Upper lobe of left lung (tissue), 6 donors: Measurements from ENCODE around the gene USP1. TPM values are rescaled to one million over a fixed set of nuclear protein-coding genes. Genes with fewer than 3 reads are reported as not detected.

ENCODE experiments used
- ATAC-seq, 2 donors: fragments of 200-7000 bp; cut with Tn5 transposase; one replicate each; pipeline ENCODE4 v1.9.1; 2022; ENCODE audit warnings: mild to moderate bottlenecking in 2 of 2, moderate library complexity in 2 of 2; ENCODE audit not compliant: low FRiP score in 2 of 2
- DNase-seq, 2 donors: peaks; one replicate each; pipeline ENCODE4 v3.0.0-alpha.2; 2019 to 2020
- H3K27ac ChIP-seq, 4 donors: fragments of 200-600 bp; sonication (generic); one replicate each; pipeline ENCODE4 v1.5.1; 2016 to 2019
- H3K27me3 ChIP-seq, 4 donors: fragments of 200-600 bp; sonication (generic); one replicate each; pipeline ENCODE4 v1.5.1; 2017 to 2019
- H3K36me3 ChIP-seq, 4 donors: fragments of 200-600 bp; sonication (generic); one replicate each; pipeline ENCODE4 v1.5.1; 2016 to 2019
- H3K4me1 ChIP-seq, 4 donors: fragments of 200-600 bp; sonication (generic); one replicate each; pipeline ENCODE4 v1.5.1; 2018 to 2019
- H3K4me3 ChIP-seq, 4 donors: fragments of 200-600 bp; sonication (generic); one replicate each; pipeline ENCODE4 v1.5.1; 2017 to 2019; ENCODE audit warnings: mild to moderate bottlenecking in 2 of 4, moderate library complexity in 1 of 4
- H3K9me3 ChIP-seq, 4 donors: fragments of 200-600 bp; sonication (generic); one replicate each; pipeline ENCODE4 v1.5.1; 2018 to 2019
- CTCF ChIP-seq, 6 experiments: fragments of 450-650 bp in 4 of 6; fragments of 200-600 bp in 2 of 6; sonication (generic) in 2 of 6; IDR thresholded peaks; one replicate each; pipeline ENCODE4 v1.5.1; 2016 to 2019; ENCODE audit warnings: antibody characterized with exemption in 6 of 6
- EP300 ChIP-seq, 4 donors: sonication (generic); formaldehyde crosslinking; IDR thresholded peaks; one replicate each; pipeline ENCODE4 v1.5.1; 2017; ENCODE audit warnings: antibody characterized with exemption in 4 of 4, control low read depth in 2 of 4
- POLR2A ChIP-seq, 4 donors: fragments of 450-650 bp; IDR thresholded peaks; one replicate each; pipeline ENCODE4 v1.5.1; 2016 to 2017; ENCODE audit warnings: antibody characterized with exemption in 4 of 4, mild to moderate bottlenecking in 2 of 4
- POLR2AphosphoS5 ChIP-seq, 2 donors: sonication (generic); formaldehyde crosslinking; IDR thresholded peaks; one replicate each; pipeline ENCODE4 v1.5.1; 2017; ENCODE audit warnings: antibody characterized with exemption in 2 of 2
- WGBS, 2 donors: methylation state at CpG; one replicate each; pipeline ENCODE4 v1.1.5; 2017 to 2018; 5-methylcytosine and 5-hydroxymethylcytosine counted together
- total RNA-seq, 6 donors: library from RNA; depleted of rRNA in 4 of 6; stranded (reverse); fragments of >200 nt in 4 of 6; gene quantifications; one replicate each; pipeline versions ENCODE4 v1.1.0 to v1.2.1, GENCODE V29; 2016 to 2021
- donor health status: DM: no; HTN: no; CAD: no; lungs with moderate emphysema.
- donor health status: DM: no; HTN: yes; CAD: no; lungs with severe emphysema.

Gene USP1
- total RNA-seq, 6 donors from 2014 or later, result 9.8 to 36.2 (median 20.0) TPM

- TF ChIP-seq POLR2AphosphoS5 (IDR thresholded peaks at IDR 0.05) (no peak), CTCF (IDR thresholded peaks at IDR 0.05) (no peak), POLR2A (IDR thresholded peaks at IDR 0.05) (no peak), EP300 (IDR thresholded peaks at IDR 0.05) (no peak)
- WGBS, 2 donors, result 86 to 93% methylated on average over 3 of the region's 3 CpGs
- ATAC-seq, result no peak
Observed at GRCh38 chr1:62392951-62393350, 43.9 kb upstream of the USP1 start.

GRCh38 chr1:62394646-62395045, 42.2 kb upstream of the USP1 start:
- no peaks in the 10 kb centered on the region for H3K4me1 ChIP-seq
- WGBS, 2 donors, result 84 to 91% methylated on average over 8 of the region's 8 CpGs
- H3K27me3 ChIP-seq, result no peaks in the 10 kb centered on the region
- H3K4me3 ChIP-seq, result no peak overlapping the region
- no peak for TF ChIP-seq CTCF (IDR thresholded peaks at IDR 0.05)
- TF ChIP-seq POLR2A (IDR thresholded peaks at IDR 0.05), result no peak
- TF ChIP-seq POLR2AphosphoS5 (IDR thresholded peaks at IDR 0.05), result no peak
- no peak for TF ChIP-seq EP300 (IDR thresholded peaks at IDR 0.05)
- peak in 1 of 2 donors; percentile 33 for DNase-seq
- H3K9me3 ChIP-seq, result no peaks in the 10 kb centered on the region
- H3K36me3 ChIP-seq, result no peaks in the 10 kb centered on the region
- no peak for ATAC-seq
- no peak overlapping the region for H3K27ac ChIP-seq

More at GRCh38 chr1:62392951-62393350, 43.9 kb upstream of the USP1 start:
- Histone ChIP-seq H3K9me3 (no peaks in the 10 kb centered on the region), H3K4me3 (no peak overlapping the region), H3K27me3 (no peaks in the 10 kb centered on the region), H3K36me3 (no peaks in the 10 kb centered on the region), H3K27ac (no peak overlapping the region), H3K4me1 (no peaks in the 10 kb centered on the region)
- no peak for DNase-seq

- Histone ChIP-seq H3K27ac (no peak overlapping the region), H3K36me3 (no peaks in the 10 kb centered on the region), H3K4me1 (no peaks in the 10 kb centered on the region), H3K27me3 (no peaks in the 10 kb centered on the region), H3K4me3 (no peak overlapping the region), H3K9me3 (no peaks in the 10 kb centered on the region)
- 82 to 83% methylated on average over 2 to 4 of the region's 4 CpGs for WGBS, 2 donors
- TF ChIP-seq EP300 (IDR thresholded peaks at IDR 0.05), result no peak
- no peak for TF ChIP-seq POLR2AphosphoS5 (IDR thresholded peaks at IDR 0.05)
- DNase-seq (no peak), ATAC-seq (peak in 1 of 2 donors; percentile 24)
Observed at GRCh38 chr1:62395291-62395690, 41.6 kb upstream of the USP1 start.

- no peak for ATAC-seq
- DNase-seq, result no peak
- Histone ChIP-seq H3K4me3 (no peak overlapping the region), H3K4me1 (no peaks in the 10 kb centered on the region), H3K9me3 (no peaks in the 10 kb centered on the region), H3K27ac (no peak overlapping the region), H3K27me3 (no peaks in the 10 kb centered on the region), H3K36me3 (no peaks in the 10 kb centered on the region)
- no peak for TF ChIP-seq POLR2A (IDR thresholded peaks at IDR 0.05)
- TF ChIP-seq CTCF (IDR thresholded peaks at IDR 0.05), result no peak
- WGBS, 2 donors, result 67 to 81% methylated on average over 6 of the region's 6 CpGs
Observed at GRCh38 chr1:62396871-62397270, 40.0 kb upstream of the USP1 start.

- no peaks in the 10 kb centered on the region for H3K4me1 ChIP-seq
- H3K27ac ChIP-seq, result no peak overlapping the region
- H3K9me3 ChIP-seq, result no peaks in the 10 kb centered on the region
- H3K36me3 ChIP-seq, result no peaks in the 10 kb centered on the region
- DNase-seq (no peak), ATAC-seq (no peak)
- H3K4me3 ChIP-seq, result no peak overlapping the region
- no peak for TF ChIP-seq POLR2AphosphoS5 (IDR thresholded peaks at IDR 0.05)
- no peak for TF ChIP-seq CTCF (IDR thresholded peaks at IDR 0.05)
- no peak for TF ChIP-seq EP300 (IDR thresholded peaks at IDR 0.05)
- TF ChIP-seq POLR2A (IDR thresholded peaks at IDR 0.05), result no peak
- H3K27me3 ChIP-seq, result no peaks in the 10 kb centered on the region
- WGBS, 2 donors, result 92% methylated on average over 3 of the region's 3 CpGs
Observed at GRCh38 chr1:62397301-62397700, 39.5 kb upstream of the USP1 start.
